Fibroblast of the aortic adventitia (primary cell): Measurements from ENCODE around the gene TMEM106A. TPM values are rescaled to one million over a fixed set of nuclear protein-coding genes. Genes with fewer than 3 reads are reported as not detected.
"Not testable (repeated sequence)": the region's sequence is repeated elsewhere in the genome, so short reads cannot be mapped to it uniquely, and the experiment has no call there.

Experiments
- DNase-seq: peaks from one replicate; pipeline ENCODE4 v3.0.0-alpha.2; 2010; ENCODE audit warnings: low read depth
- H3K4me3 ChIP-seq: 2 replicates; pipeline ENCODE4 v1.5.1; 2011; ENCODE audit warnings: low read depth, mild to moderate bottlenecking, control low read depth, low read length, moderate library complexity
- CTCF ChIP-seq: IDR thresholded peaks from 2 replicates; pipeline ENCODE4 v1.5.1; 2011; ENCODE audit warnings: mild to moderate bottlenecking, low read length, control low read depth, inconsistent platforms; ENCODE audit not compliant: insufficient read depth
- total RNA-seq: library from RNA; depleted of rRNA; stranded (reverse); fragments of >200 nt; gene quantifications from 2 replicates; pipeline ENCODE4 v1.2.3, GENCODE V29; 2012; ENCODE audit warnings: low replicate concordance

The TMEM106A gene
- total RNA-seq = 4.3 and 7.2 TPM in 2 replicates

- peak within 1 kb of the TSS; percentile 68 for H3K4me3 ChIP-seq
- TF ChIP-seq CTCF = peak; percentile 55
- DNase-seq = peak; percentile 85
Observed at GRCh38 chr17:43211480-43212402, at the start of gene TMEM106A. Gene TMEM106A (plus strand): TSS chr17:43211875. CDS start chr17:43213042, 1,167 bp downstream.

- H3K4me3 ChIP-seq, DNase-seq: not testable (repeated sequence)
Observed at GRCh38 chr17:43165971-43166370, 45.7 kb upstream of the TMEM106A start.

- peak; percentile 15 for DNase-seq
Observed at GRCh38 chr17:43169561-43170139, 42.0 kb upstream of the TMEM106A start.

GRCh38 chr17:43170140-43170765 is 41.4 kb upstream of the TMEM106A start:
- TF ChIP-seq CTCF = no peak
- peak overlapping the region; percentile 87 for H3K4me3 ChIP-seq
- DNase-seq = peak; percentile 95

More at GRCh38 chr17:43169561-43170139, 42.0 kb upstream of the TMEM106A start:
- H3K4me3 ChIP-seq = peak overlapping the region; percentile 87
- TF ChIP-seq CTCF = no peak

GRCh38 chr17:43170766-43171585 is 40.7 kb upstream of the TMEM106A start, which contains the start of gene NBR1:
Gene NBR1 (plus strand): TSS chr17:43171214. CDS start chr17:43175800, 4,586 bp downstream.
- no peak for TF ChIP-seq CTCF
- peak within 1 kb of the TSS; percentile 87 for H3K4me3 ChIP-seq
- peak; percentile 98 for DNase-seq

- DNase-seq = peak; percentile 95
- peak; percentile 22 for TF ChIP-seq CTCF
- H3K4me3 ChIP-seq = peak overlapping the region; percentile 87
Observed at GRCh38 chr17:43171586-43172487, 39.8 kb upstream of the TMEM106A start.
